Activated T-helper 9 cell treated with anti-CD3 and anti-CD28 coated beads, Interleukin-2, amount 50 U/mL, for 16 hours (primary cell): ENCODE results near the gene KCNJ18.
"Not testable (repeated sequence)": the region's sequence is repeated elsewhere in the genome, so short reads cannot be mapped to it uniquely, and the experiment has no call there.

Experiments
- DNase-seq: peaks from one replicate; pipeline ENCODE4 v3.0.0-alpha.2; 2020; ENCODE audit warnings: low read depth

The KCNJ18 gene

DNA sequence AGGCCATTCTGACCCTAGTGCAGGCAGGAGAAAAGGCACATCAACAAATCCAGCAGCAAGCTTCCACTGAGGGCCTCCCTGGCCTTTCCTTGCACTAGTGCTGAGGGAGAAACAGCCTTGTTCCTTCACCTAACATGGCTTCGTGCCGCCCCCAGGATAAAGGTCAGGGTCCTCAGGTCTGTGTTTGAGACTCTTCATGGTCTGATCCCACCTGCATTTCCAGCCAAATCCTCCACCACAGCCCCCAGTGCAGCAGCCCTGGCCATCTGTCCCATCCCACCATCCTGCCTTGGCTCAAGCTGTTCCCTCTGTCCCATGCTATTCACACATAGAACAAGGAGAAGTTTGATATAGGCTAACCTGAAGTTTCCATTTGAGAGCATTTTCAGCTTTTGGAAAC is 20.9 kb upstream of the KCNJ18 start:
- DNase-seq: not testable (repeated sequence)

DNA sequence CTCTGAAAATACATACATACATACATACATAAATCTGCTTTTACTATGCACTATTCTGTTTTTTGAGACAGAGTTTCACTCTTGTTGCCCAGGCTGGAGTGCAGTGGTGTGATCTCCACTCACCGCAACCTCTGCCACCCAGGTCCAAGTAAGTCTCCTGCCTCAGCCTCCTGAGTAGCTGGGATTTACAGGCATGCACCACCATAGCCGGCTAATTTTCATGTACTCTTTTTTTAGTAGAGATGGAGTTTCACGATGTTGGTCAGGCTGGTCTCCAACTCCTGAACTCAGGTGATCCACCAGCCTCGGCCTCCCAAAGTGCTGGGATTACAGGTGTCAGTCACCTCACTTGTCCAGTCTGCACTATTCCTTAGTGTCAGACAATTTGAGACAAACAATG is 20.5 kb upstream of the KCNJ18 start:
- DNase-seq: not testable (repeated sequence)

DNA sequence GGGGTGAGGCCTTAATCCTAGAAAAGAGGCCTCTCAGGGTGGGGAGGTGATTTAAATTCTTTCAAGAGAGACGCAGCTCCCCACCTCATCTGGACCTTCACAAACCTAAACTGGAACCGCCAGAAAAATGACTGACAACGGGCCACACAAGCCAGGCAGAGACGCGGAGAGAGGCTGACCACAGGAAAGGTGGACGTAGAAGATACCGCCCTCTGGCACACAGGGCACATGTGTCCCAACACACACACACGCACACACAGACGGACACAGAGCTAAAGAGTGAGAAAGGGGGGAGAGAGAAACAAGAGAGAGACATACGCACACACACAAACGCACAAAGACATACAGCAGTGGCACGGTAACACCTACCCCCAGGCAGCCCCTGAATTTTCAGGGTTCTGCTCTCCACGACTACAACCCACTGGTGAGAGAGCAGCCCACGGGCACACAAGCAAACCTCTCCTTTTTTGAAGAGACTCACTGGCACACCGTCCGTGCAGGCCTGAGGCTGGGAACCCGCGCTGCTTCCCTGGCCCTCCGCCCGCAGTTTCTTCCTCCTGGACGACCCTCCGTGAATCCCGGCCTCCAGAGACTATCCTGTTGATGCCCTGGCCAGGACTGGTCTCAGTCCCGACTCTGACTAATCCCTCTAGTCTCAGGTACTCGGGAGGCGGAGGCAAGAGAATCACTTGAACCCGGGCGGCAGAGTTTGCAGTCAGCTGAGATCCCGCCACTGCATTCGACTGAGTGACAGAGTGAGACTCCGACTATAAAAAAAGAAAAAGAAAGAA is 18.7 kb upstream of the KCNJ18 start:
- DNase-seq: not testable (repeated sequence)

DNA sequence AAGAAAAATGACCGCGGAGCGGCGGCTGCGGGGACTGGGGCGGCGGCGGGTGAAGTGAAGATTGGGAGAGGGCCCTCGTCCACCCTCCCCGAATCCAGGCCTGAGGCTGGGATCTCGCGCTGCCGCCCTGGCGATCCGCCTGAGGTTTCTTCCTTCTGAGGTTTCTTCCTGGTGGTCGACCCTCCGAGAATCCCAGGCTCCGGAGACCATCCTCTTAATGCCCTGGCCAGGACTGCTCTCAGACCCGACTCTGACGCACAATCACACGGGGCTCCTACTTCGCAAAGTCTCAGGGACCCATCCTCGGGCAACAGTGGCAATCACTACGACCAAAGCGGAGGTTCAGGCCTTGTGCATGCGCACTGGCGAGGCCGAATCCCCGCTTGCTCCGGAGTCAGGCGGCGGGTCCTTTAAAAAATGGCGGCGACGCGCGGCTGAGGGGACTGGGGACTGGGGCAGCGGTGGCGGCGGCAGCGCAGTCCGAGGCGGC is 18.0 kb upstream of the KCNJ18 start:
- no peak for DNase-seq

DNA sequence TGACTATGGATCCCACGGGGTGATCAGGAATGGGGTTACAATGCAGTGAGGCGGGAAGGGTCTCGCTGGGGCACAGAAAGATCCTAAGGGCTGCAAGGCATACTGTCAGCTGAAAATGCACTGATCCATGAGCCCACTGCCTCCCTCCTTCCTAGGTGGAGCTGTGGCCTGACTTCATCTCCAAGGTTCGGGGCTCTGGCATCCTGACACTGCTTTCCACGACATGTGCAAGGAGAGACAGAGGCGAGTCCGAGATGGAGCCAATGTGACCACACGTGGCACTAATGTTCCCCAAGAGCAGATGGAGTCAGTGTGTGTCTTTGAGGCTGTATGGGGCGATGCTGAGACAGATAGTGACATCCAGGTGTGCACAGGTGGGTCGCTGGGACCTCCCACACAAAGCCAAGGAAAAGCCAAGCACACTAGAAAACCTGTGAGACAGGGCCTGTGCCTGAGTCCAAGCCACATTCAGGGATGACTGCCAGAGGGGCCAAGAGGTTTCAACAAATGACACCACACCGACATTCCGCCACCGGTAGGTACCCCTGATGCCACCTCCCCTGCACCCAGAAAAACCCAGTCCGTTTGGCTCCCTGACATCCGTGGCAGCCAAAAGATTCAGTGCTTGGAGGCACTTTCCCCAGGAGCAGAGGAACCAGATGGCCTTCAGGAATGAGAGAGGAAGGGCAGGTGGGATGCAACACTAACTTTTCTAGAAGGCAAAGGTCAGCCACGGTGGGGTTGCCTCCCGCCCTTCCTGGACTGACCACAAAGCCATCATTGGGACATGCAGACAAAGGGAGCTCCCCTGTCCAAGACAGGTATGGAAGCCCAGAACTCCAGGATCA is 17.2 kb upstream of the KCNJ18 start:
- not testable (repeated sequence) for DNase-seq

DNA sequence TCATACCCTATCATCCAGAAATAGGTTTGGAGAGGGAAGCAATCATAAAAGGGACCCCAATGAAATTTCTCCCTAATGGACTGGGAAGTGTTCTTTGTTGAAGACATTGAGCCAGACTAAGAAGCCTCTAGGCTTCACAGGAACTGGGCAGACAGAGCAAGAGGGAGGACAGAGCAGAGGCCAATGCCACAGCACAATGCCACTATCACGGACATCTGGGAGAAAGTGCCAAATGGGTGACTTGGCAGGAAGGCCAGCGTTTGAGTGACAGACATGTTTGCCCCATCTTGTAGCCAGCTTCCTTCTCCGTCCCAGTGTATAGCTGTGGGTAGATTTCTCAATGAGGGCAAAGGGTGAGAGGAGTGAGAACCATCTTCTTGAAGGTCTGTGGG is 16.6 kb upstream of the KCNJ18 start:
- DNase-seq: not testable (repeated sequence)

DNA sequence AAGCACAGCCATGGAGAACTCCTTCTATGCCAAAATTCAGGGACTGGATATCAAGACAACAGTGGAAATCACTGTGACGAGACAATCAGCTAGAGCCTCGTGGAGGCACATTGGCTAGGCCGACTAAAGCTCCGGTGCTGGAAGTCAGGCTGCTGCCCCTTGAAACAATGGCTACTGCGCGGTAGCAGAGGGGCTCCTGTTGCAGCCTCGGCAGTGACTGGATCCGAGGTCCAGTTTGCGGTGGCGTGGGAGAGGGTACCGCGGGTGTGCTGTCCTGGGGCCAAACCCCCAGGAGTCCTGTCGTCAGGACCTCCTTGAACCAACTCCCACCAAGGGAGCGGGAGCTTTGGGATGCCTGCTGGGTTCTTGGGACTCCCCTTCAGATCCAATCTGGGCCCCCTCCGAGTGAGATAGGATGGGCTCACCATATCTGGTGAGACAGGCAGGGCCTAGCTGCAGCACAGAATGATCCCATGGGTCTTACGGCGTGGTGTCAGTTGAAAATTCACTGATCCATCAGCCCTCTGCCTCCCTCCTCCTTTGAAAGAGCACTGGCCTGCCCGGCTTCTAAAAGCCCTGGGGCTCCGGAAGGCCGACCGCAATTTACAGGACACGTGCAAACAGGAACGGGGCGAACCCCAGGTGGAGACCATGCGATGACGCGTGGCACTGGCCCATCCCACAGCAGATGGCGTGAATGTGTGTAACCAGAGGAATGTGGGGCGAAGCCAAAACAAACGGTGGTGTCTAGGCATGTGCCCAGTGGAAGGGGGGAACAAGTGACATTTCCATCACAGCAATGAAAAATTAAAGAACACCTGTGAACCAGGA is 15.8 kb upstream of the KCNJ18 start:
- DNase-seq: no peak

DNA sequence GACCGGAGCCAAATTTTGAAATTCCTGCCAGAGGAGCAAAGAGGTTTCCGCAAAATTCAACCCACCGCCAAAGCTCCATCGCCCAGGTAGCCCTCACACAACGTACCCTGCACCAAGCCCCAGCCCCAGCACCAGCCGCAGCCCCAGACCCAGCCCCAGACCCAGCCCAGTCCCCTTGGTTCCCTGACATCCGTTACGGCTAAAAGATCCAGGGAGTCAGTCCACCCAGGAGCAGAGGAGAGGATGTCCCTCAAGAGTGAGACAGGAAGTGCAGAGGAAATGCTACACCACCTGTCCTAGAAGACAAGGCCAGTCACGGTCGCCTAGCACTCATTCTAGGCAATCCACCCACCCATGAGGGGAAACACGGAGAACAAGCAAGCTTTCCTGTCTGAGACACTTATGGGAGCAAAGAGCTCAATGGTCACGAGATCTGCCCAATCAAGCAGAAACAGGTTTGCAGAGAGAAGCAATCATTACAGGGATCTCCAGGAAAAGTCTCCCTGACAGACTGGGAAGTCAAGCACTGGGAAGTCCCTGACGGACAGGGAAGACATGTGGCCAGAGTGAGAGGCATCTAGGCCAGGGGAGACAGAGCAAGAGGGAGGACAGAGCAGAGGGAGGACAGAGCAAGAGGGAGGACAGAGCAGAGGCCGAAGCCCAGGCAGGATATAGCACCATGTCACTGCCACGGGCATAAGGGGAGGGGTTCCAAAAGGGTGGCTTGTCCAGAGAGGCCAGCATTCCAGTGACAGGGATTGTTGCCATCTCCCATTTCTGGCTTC is 15.0 kb upstream of the KCNJ18 start:
- DNase-seq: no peak

DNA sequence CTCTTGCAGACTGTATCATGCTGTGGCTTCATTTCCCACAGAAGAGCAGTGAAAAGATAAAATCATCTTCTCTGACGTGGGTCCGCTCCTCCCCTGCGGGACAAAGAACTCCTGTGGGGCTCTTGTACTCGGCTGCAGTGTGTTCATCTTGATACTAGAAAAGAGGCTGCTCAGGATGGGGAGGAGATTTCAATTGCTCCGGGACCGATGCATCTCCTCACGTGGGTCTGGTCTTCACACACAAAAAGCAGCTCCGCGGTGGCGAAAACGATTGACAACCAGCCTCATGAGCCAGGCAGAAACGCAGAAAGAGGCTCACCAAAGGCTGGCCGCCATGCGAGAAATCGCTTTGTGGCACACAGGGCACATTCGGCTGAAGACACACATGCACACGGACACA is 14.4 kb upstream of the KCNJ18 start:
- no peak for DNase-seq

DNA sequence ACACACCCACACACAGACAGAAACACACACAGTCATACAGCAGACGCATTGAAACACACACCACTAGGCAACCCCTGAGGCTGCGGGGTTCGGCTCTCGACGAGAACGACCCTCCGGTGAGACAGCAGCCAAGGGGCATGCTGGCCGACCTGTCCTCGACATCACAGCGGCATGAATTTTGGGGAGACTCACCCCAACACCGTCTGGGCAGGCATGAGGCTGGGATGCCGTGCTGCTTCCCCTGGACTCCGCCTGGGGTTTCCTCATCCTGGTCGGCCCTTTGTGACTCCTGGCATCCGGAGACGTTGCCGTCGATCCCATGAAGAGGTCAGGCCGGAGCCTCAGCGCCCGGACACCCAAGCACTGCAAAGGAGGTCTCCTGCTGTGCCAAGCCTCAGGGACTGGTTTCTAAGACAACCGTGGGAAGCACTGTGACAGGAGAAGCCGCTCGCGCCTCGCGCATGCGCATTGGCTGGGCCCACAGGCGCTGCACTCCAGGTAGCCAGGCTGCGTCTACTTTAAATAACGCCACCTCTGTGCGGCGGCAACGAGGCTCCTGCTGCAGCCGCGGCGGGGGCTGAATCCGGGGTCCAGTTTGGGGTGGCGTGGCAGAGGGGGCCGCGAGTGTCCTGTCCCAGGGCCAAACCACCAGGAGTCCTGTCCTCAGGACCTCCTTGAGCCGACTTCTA is 13.8 kb upstream of the KCNJ18 start:
- DNase-seq: no peak

DNA sequence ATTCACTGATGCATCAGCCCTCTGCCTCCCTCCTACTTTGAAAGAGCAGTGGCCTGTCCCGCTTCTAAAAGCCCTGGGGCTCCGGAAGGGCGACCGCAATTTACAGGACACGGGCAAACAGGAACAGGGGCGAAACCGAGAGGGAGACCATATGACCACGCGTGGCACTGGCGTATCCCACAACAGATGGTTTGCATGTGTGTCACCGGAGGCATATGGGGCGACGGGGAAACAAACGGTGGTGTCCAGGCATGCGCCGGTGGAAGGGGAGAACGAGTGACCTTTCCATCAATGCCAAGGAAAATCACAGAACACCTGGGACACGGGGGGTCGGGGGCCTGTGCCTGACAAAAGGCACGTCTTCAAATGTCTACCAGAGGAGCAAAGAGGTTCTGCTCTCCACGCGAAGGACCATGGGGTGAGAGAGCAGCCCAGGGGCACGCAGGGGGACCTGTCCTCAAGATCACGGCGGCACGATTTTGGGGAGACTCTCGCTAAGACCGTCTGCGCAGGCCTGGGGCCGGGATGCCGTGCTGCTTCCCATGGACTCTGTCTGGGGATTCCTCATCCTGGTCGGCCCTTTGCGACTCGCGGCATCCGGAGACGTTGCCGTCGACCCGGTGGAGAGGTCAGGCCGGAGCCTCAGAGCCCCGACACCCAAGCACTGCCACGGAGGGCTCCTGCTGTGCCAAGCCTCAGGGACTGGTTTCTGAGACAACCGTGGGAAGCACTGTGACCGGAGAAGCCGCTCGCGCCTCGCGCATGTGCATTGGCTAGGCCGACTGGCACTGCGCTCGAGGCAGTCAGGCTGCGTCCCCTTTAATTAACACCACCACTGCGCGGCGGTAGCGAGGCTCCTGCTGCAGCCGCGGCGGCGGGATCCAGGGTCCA is 12.8 kb upstream of the KCNJ18 start:
- DNase-seq: no peak

DNA sequence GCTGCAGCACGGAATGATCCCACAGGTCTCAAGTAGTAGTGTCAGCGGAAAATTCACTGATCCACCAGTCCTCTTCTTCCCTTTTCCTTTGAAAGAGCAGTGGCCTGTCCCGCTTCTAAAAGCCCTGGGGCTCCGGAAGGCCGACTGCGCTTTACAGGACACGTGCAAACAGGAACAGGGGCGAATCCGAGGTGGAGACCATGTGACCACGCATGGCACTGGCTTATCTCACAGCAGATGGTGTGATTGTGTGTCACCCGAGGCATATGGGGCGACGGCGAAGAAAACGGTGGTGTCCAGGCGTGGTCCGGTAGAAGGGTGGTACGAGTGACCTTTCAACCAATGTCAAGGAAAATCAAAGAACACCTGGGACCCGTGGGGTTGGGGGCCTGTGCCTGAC is 12.0 kb upstream of the KCNJ18 start:
- no peak for DNase-seq

DNA sequence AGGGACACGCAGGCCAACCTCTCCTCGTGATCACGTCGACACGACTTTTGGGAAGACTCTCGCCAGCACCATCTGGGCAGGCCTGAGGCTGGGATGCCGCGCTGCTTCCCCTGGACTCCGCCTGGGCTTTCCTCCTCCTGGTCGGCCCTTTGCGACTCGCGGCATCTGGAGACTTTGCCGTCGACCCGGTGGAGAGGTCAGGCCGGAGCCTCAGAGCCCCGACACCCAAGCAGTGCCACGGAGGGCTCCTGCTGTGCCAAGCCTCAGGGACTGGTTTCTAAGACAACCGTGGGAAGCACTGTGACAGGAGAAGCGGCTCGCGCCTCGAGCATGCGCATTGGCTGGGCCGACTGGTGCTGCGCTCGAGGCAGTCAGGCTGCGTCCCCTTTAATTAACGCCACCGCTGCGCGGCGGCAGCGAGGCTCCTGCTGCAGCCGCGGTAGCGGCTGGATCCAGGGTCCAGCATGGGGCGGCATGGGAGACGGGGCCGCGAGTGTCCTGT is 11.4 kb upstream of the KCNJ18 start:
- DNase-seq: not testable (repeated sequence)

DNA sequence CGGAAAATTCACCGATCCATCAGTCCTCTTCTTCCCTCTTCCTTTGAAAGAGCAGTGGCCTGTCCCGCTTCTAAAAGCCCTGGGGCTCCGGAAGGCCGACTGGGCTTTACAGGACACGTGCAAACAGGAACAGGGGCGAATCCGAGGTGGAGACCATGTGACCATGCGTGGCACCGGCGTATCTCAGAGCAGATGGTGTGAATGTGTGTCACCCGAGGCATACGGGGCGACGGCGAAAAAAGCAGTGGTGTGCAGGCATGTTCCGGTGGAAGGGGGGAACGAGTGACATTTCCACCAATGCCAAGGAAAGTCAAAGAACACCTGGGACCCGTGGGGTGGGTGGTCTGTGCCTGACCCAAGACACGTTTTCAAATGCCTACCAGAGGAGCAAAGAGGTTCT is 10.7 kb upstream of the KCNJ18 start:
- not testable (repeated sequence) for DNase-seq

DNA sequence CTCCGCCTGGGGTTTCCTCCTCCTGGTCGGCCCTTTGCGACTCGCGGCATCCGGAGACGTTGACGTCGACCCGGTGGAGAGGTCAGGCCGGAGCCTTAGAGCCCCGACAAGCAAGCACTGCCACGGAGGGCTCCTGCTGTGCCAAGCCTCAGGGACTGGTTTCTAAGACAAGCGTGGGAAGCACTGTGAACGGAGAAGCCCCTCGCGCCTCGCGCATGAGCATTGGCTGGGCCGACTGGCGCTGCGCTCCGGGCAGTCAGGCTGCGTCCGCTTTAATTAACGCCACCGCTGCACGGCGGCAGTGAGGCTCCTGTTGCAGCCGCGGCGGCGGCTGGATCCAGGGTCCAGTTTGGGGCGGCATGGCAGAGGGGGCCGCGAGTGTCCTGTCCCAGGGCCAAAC is 10.2 kb upstream of the KCNJ18 start:
- not testable (repeated sequence) for DNase-seq

DNA sequence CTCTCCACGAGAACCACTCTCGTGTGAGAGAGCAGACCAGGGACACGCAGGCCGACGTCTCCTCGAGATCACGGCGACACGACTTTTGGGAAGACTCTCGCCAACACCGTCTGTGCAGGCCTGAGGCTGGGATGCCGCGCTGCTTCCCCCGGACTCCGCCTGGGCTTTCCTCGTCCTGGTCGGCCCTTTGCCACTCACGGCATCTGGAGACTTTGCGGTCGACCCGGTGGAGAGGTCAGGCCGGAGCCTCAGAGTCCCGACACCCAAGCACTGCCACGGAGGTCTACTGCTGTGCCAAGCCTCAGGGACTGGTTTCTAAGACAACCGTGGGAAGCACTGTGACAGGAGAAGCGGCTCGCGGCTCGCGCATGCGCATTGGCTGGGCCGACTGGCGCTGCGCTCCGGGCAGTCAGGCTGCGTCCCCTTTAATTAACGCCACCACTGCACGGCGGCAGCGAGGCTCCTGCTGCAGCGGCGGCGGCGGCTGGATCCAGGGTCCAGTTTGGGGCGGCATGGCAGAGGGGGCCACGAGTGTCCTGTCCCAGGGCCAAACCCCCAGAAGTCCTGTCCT is 9.1 kb upstream of the KCNJ18 start:
- DNase-seq: not testable (repeated sequence)

DNA sequence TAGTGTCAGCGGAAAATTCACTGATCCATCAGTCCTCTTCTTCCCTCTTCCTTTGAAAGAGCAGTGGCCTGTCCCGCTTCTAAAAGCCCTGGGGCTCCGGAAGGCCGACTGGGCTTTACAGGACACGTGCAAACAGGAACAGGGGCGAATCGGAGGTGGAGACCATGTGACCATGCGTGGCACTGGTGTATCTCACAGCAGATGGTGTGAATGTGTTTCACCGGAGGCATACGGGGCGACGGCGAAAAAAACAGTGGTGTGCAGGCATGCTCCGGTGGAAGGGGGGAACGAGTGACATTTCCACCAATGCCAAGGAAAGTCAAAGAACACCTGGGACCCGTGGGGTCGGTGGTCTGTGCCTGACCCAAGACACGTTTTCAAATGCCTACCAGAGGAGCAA is 8.4 kb upstream of the KCNJ18 start:
- not testable (repeated sequence) for DNase-seq

DNA sequence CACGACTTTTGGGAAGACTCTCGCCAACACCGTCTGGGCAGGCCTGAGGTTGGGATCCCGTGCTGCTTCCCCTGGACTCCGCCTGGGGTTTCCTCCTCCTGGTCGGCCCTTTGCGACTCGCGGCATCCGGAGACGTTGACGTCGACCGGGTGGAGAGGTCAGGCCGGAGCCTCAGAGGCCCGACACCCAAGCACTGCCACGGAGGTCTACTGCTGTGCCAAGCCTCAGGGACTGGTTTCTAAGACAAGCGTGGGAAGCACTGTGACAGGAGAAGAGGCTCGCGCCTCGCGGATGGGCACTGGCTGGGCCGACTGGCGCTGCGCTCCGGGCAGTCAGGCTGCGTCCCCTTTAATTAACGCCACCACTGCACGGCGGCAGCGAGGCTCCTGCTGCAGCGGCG is 7.9 kb upstream of the KCNJ18 start:
- not testable (repeated sequence) for DNase-seq
